GM10248 (cell line): ENCODE measurements around the gene CERT1.

Source experiments
- CTCF ChIA-PET: fragments of 300-600 bp; sonication (Branson Sonifier 250); formaldehyde crosslinking; extraction: SDS; loops from one replicate; lab custom pipeline; 2021; ENCODE audit warnings: antibody characterized with exemption; lab: Yijun Ruan, JAX
- POLR2A ChIA-PET: fragments of 350-650 bp; sonication (Branson Sonifier 250); formaldehyde crosslinking; extraction: SDS; loops from one replicate; lab custom pipeline; 2020; ENCODE audit warnings: antibody characterized with exemption; lab: Yijun Ruan, JAX
- DNase-seq: peaks from one replicate; pipeline ENCODE4 v3.0.0; 2012; ENCODE audit errors: extremely low spot score
- CTCF ChIP-seq: IDR thresholded peaks from 2 replicates; pipeline ENCODE4 v1.5.1; 2012; ENCODE audit warnings: mild to moderate bottlenecking, low read depth; ENCODE audit errors: extremely low read depth, missing control alignments, control extremely low read depth

CERT1 gene

GRCh38 chr5:75389430-75389829 lies 122.0 kb downstream of the CERT1 start:
- CTCF ChIA-PET, result no interaction called here
- DNase-seq, result no peak
- POLR2A ChIA-PET, result no interaction called here
- no peak for TF ChIP-seq CTCF

GRCh38 chr5:75387806-75388205 lies 123.6 kb downstream of the CERT1 start:
- ChIA-PET CTCF (interaction anchor here (1.5 kb wide), 1 partner anchor 27 kb away, joined by 7 read pairs; no protein-coding TSS in a partner anchor), POLR2A (no interaction called here)
- TF ChIP-seq CTCF, result no peak
- no peak for DNase-seq

- TF ChIP-seq CTCF, result no peak
- ChIA-PET POLR2A (no interaction called here), CTCF (interaction anchor here (0.6 to 0.8 kb wide), 2 partner anchors 19 to 31 kb away, joined by 3 read pairs; no protein-coding TSS in a partner anchor)
- DNase-seq, result no peak
Measured at GRCh38 chr5:75384218-75384617, 127.2 kb downstream of the CERT1 start.

- ChIA-PET CTCF (interaction anchor here (0.8 to 1.1 kb wide), 3 partner anchors 29 to 187 kb away, joined by 3 read pairs; no protein-coding TSS in a partner anchor), POLR2A (no interaction called here)
- no peak for DNase-seq
- TF ChIP-seq CTCF, result no peak
Measured at GRCh38 chr5:75381456-75381855, 130.0 kb downstream of the CERT1 start.

- no peak for DNase-seq
- POLR2A ChIA-PET, result no interaction called here
- CTCF ChIA-PET, result no interaction called here
- no peak for TF ChIP-seq CTCF
Measured at GRCh38 chr5:75380099-75380498, 131.3 kb downstream of the CERT1 start.

GRCh38 chr5:75375414-75375813 lies 136.0 kb downstream of the CERT1 start:
- no peak for DNase-seq
- ChIA-PET POLR2A (no interaction called here), CTCF (interaction anchor here (0.9 to 2.9 kb wide), 6 partner anchors 9 to 222 kb away, joined by 3 to 7 read pairs (median 4); no protein-coding TSS in a partner anchor)
- TF ChIP-seq CTCF, result no peak
